Panc1 (cell line): ENCODE measurements around the gene TMEM163.

Experiments
- CTCF ChIP-seq: fragments of 450-650 bp; IDR thresholded peaks from 2 replicates; pipeline ENCODE4 v1.5.1; 2017; ENCODE audit warnings: mild to moderate bottlenecking
- POLR2AphosphoS5 ChIP-seq: IDR thresholded peaks from 2 replicates; pipeline ENCODE4 v1.6.1; 2012; ENCODE audit warnings: mild to moderate bottlenecking, low read depth, low read length, moderate library complexity
- REST ChIP-seq, 2 experiments: IDR thresholded peaks; 2 replicates each; pipeline ENCODE4 v1.6.1; 2011 to 2012; ENCODE audit warnings: low read depth in 2 of 2, control low read depth in 1 of 2, low read length in 1 of 2, mild to moderate bottlenecking in 1 of 2, moderate library complexity in 1 of 2; ENCODE audit not compliant: insufficient read depth in 1 of 2
- SIN3A ChIP-seq: IDR thresholded peaks from 2 replicates; pipeline ENCODE4 v1.6.1; 2012; ENCODE audit warnings: low read depth, mild to moderate bottlenecking, low read length, moderate library complexity, borderline replicate concordance; ENCODE audit not compliant: insufficient read depth
- TCF7L2 ChIP-seq: IDR thresholded peaks from 2 replicates; pipeline ENCODE4 v1.6.1; 2011; ENCODE audit warnings: mild to moderate bottlenecking, low read depth, low read length, inconsistent platforms

- no peak for TF ChIP-seq CTCF
- no peak for TF ChIP-seq SIN3A
- TF ChIP-seq POLR2AphosphoS5 = no peak
- TF ChIP-seq TCF7L2 = no peak
- no peak for TF ChIP-seq REST (IDR thresholded peaks at IDR 0.05; ENCODE audit: insufficient read depth in 1 of 2, low read depth in 2 of 2, low read length in 1 of 2)
Measured at GRCh38 chr2:134453476-134453875, 265.3 kb downstream of the TMEM163 start.
